WTC11 (cell line): ENCODE measurements around the gene CARD9. TPM values are rescaled to one million over a fixed set of nuclear protein-coding genes. Genes with fewer than 3 reads are reported as not detected.

Experiments
- ATAC-seq: fragments of 200-7000 bp; cut with Tn5 transposase; 2 replicates; pipeline ENCODE4 v1.10.0; 2021; ENCODE audit warnings: mild to moderate bottlenecking, moderate library complexity
- CTCF ChIA-PET: fragments of 300-600 bp; sonication (Branson Sonifier 250); formaldehyde crosslinking; loops from one replicate; lab custom pipeline; 2021; ENCODE audit warnings: antibody characterized with exemption; lab: Charles Lee
- POLR2A ChIA-PET: fragments of 350-600 bp; sonication (Branson Sonifier 250); formaldehyde crosslinking; loops from one replicate; lab custom pipeline; 2021; ENCODE audit warnings: antibody characterized with exemption; lab: Charles Lee
- DNase-seq: peaks from one replicate; pipeline ENCODE4 v3.0.0; 2021; ENCODE audit warnings: low spot score
- H3K27ac Mint-ChIP-seq: 2 replicates; pipeline ENCODE4 v1.8.0; 2021; ENCODE audit warnings: mixed read lengths
- H3K27me3 Mint-ChIP-seq: 2 replicates; pipeline ENCODE4 v1.8.0; 2021; ENCODE audit warnings: low read depth, mild to moderate bottlenecking, moderate library complexity, mixed read lengths
- H3K36me3 Mint-ChIP-seq: 2 replicates; pipeline ENCODE4 v1.8.0; 2021; ENCODE audit warnings: mixed read lengths
- H3K4me1 Mint-ChIP-seq: 2 replicates; pipeline ENCODE4 v1.8.0; 2022; ENCODE audit warnings: mixed read lengths
- H3K4me3 Mint-ChIP-seq: 2 replicates; pipeline ENCODE4 v1.8.0; 2021; ENCODE audit warnings: mild to moderate bottlenecking, moderate library complexity, mixed read lengths
- H3K9me3 Mint-ChIP-seq: 2 replicates; pipeline ENCODE4 v1.8.0; 2021; ENCODE audit warnings: mixed read lengths
- FOXJ3 ChIP-seq: sonication (generic); formaldehyde crosslinking; IDR thresholded peaks from 2 replicates; pipeline ENCODE4 v1.9.0; 2021; ENCODE audit warnings: missing genetic modification reagents, mild to moderate bottlenecking, borderline replicate concordance
- GTF2I ChIP-seq: fragments of 250-450 bp; sonication (Bioruptor Pico); conservative IDR thresholded peaks from 2 replicates; pipeline ENCODE4 v1.4.0; 2021; ENCODE audit warnings: mild to moderate bottlenecking
- MYBL2 ChIP-seq: sonication (generic); formaldehyde crosslinking; IDR thresholded peaks from 2 replicates; pipeline ENCODE4 v1.8.1; 2023; ENCODE audit warnings: mild to moderate bottlenecking, moderate library complexity, missing genetic modification reagents
- NFE2L1 ChIP-seq: sonication (generic); formaldehyde crosslinking; IDR thresholded peaks from 2 replicates; pipeline ENCODE4 v1.8.1; 2023; ENCODE audit warnings: missing genetic modification reagents
- ZNF232 ChIP-seq: sonication (generic); formaldehyde crosslinking; IDR thresholded peaks from 2 replicates; pipeline ENCODE4 v1.8.0; 2022; ENCODE audit warnings: mild to moderate bottlenecking, missing genetic modification reagents
- ZNF263 ChIP-seq: sonication (generic); formaldehyde crosslinking; IDR thresholded peaks from 2 replicates; pipeline ENCODE4 v1.8.1; 2022; ENCODE audit warnings: low read depth, mild to moderate bottlenecking, moderate library complexity, missing genetic modification reagents
- ZNF396 ChIP-seq: fragments of 250-450 bp; sonication (Bioruptor Pico); IDR thresholded peaks from 2 replicates; pipeline ENCODE4 v1.8.0; 2021; ENCODE audit warnings: mild to moderate bottlenecking, moderate library complexity, borderline replicate concordance
- total RNA-seq: library from RNA; stranded (reverse); gene quantifications from 3 replicates; pipeline ENCODE4 v1.2.3, GENCODE V29; 2021
- TF ChIP-seq, protein P1 (sequence below): fragments of 250-450 bp; sonication (Bioruptor Pico); IDR thresholded peaks from 2 replicates; pipeline ENCODE4 v1.9.0; 2021; ENCODE audit warnings: mild to moderate bottlenecking, borderline replicate concordance
- TF ChIP-seq, protein P2 (sequence below): sonication (generic); formaldehyde crosslinking; IDR thresholded peaks from 2 replicates; pipeline ENCODE4 v1.8.1; 2022; ENCODE audit warnings: mild to moderate bottlenecking, moderate library complexity, missing genetic modification reagents
- TF ChIP-seq, protein P3 (sequence below): fragments of 250-450 bp; sonication (Bioruptor Pico); conservative IDR thresholded peaks from 2 replicates; pipeline ENCODE4 v1.9.0; 2021; ENCODE audit warnings: mild to moderate bottlenecking
- TF ChIP-seq, protein P4 (sequence below): fragments of 250-450 bp; sonication (Bioruptor Pico); IDR thresholded peaks from 2 replicates; pipeline ENCODE4 v1.9.0; 2021; ENCODE audit warnings: mild to moderate bottlenecking
- TF ChIP-seq, protein P5 (sequence below): fragments of 200-600 bp; IDR thresholded peaks from 2 replicates; pipeline ENCODE4 v1.8.0; 2022; ENCODE audit warnings: antibody characterized with exemption
- TF ChIP-seq, protein P6 (sequence below): sonication (generic); formaldehyde crosslinking; IDR thresholded peaks from 2 replicates; pipeline ENCODE4 v1.8.1; 2023; ENCODE audit warnings: mild to moderate bottlenecking, missing genetic modification reagents, moderate library complexity
- TF ChIP-seq, protein P7 (sequence below): fragments of 250-450 bp; sonication (Bioruptor Pico); IDR thresholded peaks from 2 replicates; pipeline ENCODE4 v2.1.2; 2022; ENCODE audit warnings: mild to moderate bottlenecking, moderate library complexity

Gene CARD9
- total RNA-seq, 1 experiment from 2014 or later: 0.96 TPM

DNA sequence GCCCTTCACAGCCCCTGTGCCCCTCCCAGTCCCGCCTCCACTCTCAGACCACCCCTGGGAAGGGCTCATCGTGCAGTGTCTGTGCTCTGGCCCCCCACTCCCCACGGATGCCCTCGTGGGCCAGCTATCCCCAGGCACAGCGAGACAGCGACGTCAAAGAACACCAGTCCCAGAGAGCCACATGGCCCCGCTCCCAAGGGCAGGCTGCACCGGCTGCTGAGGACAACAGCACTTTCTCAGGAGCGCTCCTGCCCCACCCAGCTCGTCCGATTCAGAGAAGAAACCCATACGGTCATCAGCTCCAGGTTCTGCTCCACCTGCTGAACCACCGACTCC lies 31.3 kb upstream of the CARD9 start:
- ChIA-PET POLR2A (no interaction called here), CTCF (interaction anchor here (1.6 kb wide), 1 partner anchor 59 kb away, joined by 3 read pairs; no protein-coding TSS in a partner anchor)
- no peaks in the 10 kb centered on the region for H3K9me3 Mint-ChIP-seq
- no peaks in the 10 kb centered on the region for H3K27me3 Mint-ChIP-seq
- TF ChIP-seq, protein P1, sequence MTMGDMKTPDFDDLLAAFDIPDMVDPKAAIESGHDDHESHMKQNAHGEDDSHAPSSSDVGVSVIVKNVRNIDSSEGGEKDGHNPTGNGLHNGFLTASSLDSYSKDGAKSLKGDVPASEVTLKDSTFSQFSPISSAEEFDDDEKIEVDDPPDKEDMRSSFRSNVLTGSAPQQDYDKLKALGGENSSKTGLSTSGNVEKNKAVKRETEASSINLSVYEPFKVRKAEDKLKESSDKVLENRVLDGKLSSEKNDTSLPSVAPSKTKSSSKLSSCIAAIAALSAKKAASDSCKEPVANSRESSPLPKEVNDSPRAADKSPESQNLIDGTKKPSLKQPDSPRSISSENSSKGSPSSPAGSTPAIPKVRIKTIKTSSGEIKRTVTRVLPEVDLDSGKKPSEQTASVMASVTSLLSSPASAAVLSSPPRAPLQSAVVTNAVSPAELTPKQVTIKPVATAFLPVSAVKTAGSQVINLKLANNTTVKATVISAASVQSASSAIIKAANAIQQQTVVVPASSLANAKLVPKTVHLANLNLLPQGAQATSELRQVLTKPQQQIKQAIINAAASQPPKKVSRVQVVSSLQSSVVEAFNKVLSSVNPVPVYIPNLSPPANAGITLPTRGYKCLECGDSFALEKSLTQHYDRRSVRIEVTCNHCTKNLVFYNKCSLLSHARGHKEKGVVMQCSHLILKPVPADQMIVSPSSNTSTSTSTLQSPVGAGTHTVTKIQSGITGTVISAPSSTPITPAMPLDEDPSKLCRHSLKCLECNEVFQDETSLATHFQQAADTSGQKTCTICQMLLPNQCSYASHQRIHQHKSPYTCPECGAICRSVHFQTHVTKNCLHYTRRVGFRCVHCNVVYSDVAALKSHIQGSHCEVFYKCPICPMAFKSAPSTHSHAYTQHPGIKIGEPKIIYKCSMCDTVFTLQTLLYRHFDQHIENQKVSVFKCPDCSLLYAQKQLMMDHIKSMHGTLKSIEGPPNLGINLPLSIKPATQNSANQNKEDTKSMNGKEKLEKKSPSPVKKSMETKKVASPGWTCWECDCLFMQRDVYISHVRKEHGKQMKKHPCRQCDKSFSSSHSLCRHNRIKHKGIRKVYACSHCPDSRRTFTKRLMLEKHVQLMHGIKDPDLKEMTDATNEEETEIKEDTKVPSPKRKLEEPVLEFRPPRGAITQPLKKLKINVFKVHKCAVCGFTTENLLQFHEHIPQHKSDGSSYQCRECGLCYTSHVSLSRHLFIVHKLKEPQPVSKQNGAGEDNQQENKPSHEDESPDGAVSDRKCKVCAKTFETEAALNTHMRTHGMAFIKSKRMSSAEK (CRISPR knock-in tag): no peak
- TF ChIP-seq, protein P2, sequence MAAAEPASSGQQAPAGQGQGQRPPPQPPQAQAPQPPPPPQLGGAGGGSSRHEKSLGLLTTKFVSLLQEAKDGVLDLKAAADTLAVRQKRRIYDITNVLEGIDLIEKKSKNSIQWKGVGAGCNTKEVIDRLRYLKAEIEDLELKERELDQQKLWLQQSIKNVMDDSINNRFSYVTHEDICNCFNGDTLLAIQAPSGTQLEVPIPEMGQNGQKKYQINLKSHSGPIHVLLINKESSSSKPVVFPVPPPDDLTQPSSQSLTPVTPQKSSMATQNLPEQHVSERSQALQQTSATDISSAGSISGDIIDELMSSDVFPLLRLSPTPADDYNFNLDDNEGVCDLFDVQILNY (CRISPR knock-in tag): no peak
- TF ChIP-seq GTF2I (CRISPR knock-in tag): no peak
- no peak for TF ChIP-seq ZNF396 (CRISPR knock-in tag)
- no peak for TF ChIP-seq ZNF232 (CRISPR knock-in tag)
- H3K4me3 Mint-ChIP-seq: no peak overlapping the region
- no peak for DNase-seq
- H3K27ac Mint-ChIP-seq: no peak overlapping the region; the same call in 1 of the 2 replicates
- no peak for ATAC-seq
- H3K36me3 Mint-ChIP-seq: peaks cover 59% of the 10 kb centered on the region
- peaks cover 14% of the 10 kb centered on the region for H3K4me1 Mint-ChIP-seq

DNA sequence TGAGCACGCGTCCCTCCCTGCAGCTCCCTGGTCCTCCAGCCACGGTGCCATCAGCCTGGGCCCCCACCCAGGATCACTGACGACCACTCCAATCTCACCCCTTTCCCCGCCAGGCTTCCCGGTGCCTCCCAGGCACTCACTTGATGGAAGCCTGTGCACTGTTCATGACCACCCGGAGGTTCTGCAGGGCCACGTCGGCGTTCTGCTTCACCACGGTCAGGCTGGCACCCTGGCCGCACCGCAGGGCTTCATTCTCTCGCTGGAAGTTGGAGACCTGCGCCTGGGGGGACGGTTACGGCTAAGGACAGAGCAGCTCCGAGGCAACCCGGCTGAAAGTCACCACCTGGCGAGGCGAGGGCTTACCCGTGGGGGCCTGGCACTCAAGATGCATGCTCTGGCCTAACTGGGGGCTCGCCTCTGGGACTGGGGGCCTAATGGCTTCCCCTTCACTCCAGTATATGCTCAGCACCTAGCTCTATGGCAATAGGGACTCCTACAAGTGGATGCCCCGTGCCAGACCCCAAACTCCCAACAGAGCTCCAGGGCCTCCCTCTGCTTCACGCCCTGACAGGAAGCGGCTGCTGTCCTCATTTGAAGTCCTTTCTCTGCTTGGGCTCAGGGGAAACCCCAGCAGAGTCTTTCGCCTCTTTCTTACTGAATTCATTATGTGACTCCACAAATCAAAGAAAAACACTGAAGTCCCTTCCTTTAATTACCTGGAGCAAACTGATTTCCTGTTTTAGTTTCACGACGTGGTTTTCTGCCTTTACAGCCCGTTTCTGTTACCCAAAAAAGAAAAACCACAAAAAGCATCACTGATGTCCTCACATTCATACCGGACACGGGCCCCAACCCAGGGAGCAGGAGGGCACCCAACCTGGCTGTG lies 30.7 kb upstream of the CARD9 start:
- TF ChIP-seq FOXJ3 (CRISPR knock-in tag) (no peak), NFE2L1 (CRISPR knock-in tag) (no peak), MYBL2 (CRISPR knock-in tag) (no peak), ZNF263 (CRISPR knock-in tag) (no peak)
- TF ChIP-seq, protein P3, sequence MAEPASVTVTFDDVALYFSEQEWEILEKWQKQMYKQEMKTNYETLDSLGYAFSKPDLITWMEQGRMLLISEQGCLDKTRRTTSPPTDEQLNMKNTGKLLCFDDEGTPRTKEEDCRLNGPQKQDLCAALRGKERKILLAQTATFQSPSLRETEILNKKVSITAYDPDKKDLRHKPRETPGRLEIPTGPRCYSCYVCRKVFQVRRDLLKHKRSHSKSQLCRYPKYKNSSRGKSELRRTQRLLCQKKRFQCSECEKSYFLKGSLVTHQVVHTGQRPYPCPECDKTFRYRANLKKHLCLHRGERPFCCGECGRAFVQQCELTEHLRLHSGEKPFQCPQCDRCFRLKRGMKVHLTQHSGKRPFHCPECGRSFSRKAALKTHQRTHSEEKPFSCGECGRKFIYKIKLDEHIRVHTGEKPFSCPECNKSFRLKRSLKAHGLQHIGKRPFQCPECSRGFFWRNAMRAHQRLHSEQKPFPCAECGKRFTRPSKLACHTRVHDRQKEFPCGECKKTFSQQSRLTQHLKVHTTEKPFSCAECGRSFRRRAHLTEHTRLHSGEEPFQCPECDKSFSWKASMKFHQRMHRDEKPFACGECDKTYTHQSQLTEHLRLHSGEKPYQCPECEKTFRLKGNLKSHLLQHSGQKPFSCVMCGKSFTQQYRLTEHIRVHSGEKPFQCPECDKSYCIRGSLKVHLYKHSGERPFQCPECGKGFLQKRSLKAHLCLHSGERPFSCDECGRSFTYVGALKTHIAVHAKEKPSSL (CRISPR knock-in tag): no peak
- TF ChIP-seq, protein P4, sequence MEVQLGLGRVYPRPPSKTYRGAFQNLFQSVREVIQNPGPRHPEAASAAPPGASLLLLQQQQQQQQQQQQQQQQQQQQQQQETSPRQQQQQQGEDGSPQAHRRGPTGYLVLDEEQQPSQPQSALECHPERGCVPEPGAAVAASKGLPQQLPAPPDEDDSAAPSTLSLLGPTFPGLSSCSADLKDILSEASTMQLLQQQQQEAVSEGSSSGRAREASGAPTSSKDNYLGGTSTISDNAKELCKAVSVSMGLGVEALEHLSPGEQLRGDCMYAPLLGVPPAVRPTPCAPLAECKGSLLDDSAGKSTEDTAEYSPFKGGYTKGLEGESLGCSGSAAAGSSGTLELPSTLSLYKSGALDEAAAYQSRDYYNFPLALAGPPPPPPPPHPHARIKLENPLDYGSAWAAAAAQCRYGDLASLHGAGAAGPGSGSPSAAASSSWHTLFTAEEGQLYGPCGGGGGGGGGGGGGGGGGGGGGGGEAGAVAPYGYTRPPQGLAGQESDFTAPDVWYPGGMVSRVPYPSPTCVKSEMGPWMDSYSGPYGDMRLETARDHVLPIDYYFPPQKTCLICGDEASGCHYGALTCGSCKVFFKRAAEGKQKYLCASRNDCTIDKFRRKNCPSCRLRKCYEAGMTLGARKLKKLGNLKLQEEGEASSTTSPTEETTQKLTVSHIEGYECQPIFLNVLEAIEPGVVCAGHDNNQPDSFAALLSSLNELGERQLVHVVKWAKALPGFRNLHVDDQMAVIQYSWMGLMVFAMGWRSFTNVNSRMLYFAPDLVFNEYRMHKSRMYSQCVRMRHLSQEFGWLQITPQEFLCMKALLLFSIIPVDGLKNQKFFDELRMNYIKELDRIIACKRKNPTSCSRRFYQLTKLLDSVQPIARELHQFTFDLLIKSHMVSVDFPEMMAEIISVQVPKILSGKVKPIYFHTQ: no peak
- TF ChIP-seq, protein P5, sequence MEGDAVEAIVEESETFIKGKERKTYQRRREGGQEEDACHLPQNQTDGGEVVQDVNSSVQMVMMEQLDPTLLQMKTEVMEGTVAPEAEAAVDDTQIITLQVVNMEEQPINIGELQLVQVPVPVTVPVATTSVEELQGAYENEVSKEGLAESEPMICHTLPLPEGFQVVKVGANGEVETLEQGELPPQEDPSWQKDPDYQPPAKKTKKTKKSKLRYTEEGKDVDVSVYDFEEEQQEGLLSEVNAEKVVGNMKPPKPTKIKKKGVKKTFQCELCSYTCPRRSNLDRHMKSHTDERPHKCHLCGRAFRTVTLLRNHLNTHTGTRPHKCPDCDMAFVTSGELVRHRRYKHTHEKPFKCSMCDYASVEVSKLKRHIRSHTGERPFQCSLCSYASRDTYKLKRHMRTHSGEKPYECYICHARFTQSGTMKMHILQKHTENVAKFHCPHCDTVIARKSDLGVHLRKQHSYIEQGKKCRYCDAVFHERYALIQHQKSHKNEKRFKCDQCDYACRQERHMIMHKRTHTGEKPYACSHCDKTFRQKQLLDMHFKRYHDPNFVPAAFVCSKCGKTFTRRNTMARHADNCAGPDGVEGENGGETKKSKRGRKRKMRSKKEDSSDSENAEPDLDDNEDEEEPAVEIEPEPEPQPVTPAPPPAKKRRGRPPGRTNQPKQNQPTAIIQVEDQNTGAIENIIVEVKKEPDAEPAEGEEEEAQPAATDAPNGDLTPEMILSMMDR: no peak
- TF ChIP-seq, protein P6, sequence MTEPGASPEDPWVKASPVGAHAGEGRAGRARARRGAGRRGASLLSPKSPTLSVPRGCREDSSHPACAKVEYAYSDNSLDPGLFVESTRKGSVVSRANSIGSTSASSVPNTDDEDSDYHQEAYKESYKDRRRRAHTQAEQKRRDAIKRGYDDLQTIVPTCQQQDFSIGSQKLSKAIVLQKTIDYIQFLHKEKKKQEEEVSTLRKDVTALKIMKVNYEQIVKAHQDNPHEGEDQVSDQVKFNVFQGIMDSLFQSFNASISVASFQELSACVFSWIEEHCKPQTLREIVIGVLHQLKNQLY: no peak
- TF ChIP-seq, protein P7, sequence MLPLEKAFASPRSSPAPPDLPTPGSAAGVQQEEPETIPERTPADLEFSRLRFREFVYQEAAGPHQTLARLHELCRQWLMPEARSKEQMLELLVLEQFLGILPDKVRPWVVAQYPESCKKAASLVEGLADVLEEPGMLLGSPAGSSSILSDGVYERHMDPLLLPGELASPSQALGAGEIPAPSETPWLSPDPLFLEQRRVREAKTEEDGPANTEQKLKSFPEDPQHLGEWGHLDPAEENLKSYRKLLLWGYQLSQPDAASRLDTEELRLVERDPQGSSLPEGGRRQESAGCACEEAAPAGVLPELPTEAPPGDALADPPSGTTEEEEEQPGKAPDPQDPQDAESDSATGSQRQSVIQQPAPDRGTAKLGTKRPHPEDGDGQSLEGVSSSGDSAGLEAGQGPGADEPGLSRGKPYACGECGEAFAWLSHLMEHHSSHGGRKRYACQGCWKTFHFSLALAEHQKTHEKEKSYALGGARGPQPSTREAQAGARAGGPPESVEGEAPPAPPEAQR (CRISPR knock-in tag): no peak
- TF ChIP-seq, all 79 proteins: peak for 0
- CTCF ChIA-PET: interaction anchor here (1.3 to 1.6 kb wide), 2 partner anchors 15 to 58 kb away, joined by 3 read pairs; no protein-coding TSS in a partner anchor
- ATAC-seq (no peak), DNase-seq (no peak)
- Mint-ChIP-seq H3K36me3 (peaks cover 54% of the 10 kb centered on the region), H3K27ac (no peak overlapping the region), H3K9me3 (no peaks in the 10 kb centered on the region), H3K27me3 (no peaks in the 10 kb centered on the region), H3K4me3 (no peak overlapping the region), H3K4me1 (peaks cover 10% of the 10 kb centered on the region)
- POLR2A ChIA-PET: no interaction called here
